Esophagus squamous epithelium (tissue), 5 donors: ENCODE measurements around the gene GYG1. TPM values are rescaled to one million over a fixed set of nuclear protein-coding genes. Genes with fewer than 3 reads are reported as not detected.

Source experiments
- DNase-seq: peaks from one replicate; lab custom pipeline; 2025; lab: John Stamatoyannopoulos, UW
- H3K27ac ChIP-seq, 4 donors: fragments of 200-600 bp; sonication (generic); one replicate each; pipeline ENCODE4 v1.5.1; 2016 to 2019; ENCODE audit warnings: mild to moderate bottlenecking in 1 of 4
- H3K27me3 ChIP-seq, 4 donors: fragments of 200-600 bp; sonication (generic); 1 replicate in 3 of 4; 2 replicates in 1 of 4; pipeline versions ENCODE4 v1.5.1 to v1.6.0; 2017 to 2021; ENCODE audit warnings: antibody characterized with exemption in 1 of 4
- H3K36me3 ChIP-seq, 3 donors: fragments of 200-600 bp; sonication (generic); one replicate each; pipeline ENCODE4 v1.5.1; 2016 to 2019
- H3K4me1 ChIP-seq, 3 donors: fragments of 200-600 bp; sonication (generic); one replicate each; pipeline ENCODE4 v1.5.1; 2017 to 2019
- H3K4me3 ChIP-seq, 4 donors: fragments of 200-600 bp; sonication (generic); 1 replicate in 3 of 4; 2 replicates in 1 of 4; pipeline ENCODE4 v1.5.1; 2016 to 2019; ENCODE audit warnings: mild to moderate bottlenecking in 2 of 4, moderate library complexity in 1 of 4
- H3K9me3 ChIP-seq, 3 donors: fragments of 200-600 bp; sonication (generic); one replicate each; pipeline ENCODE4 v1.5.1; 2016 to 2019
- CTCF ChIP-seq, 6 experiments: fragments of 450-650 bp in 4 of 6; fragments of 200-600 bp in 2 of 6; sonication (generic) in 2 of 6; IDR thresholded peaks; one replicate each; pipeline ENCODE4 v1.5.1; 2016 to 2019; ENCODE audit warnings: antibody characterized with exemption in 6 of 6, mild to moderate bottlenecking in 4 of 6, moderate library complexity in 4 of 6
- POLR2A ChIP-seq, 4 donors: fragments of 450-650 bp; IDR thresholded peaks; one replicate each; pipeline ENCODE4 v1.6.1; 2017; ENCODE audit warnings: antibody characterized with exemption in 4 of 4, mild to moderate bottlenecking in 4 of 4, moderate library complexity in 3 of 4
- WGBS, 2 donors: methylation state at CpG; one replicate each; pipeline ENCODE4 v1.1.5; 2018; 5-methylcytosine and 5-hydroxymethylcytosine counted together
- intact Hi-C: fragments of 100-400 bp; cut with DNase I; formaldehyde crosslinking; loops from one replicate; pipeline ENCODE4 v1.15.0; 2022
- total RNA-seq, 4 donors: library from RNA; depleted of rRNA; stranded (reverse); fragments of >200 nt; gene quantifications; one replicate each; pipeline ENCODE4 v1.1.0, GENCODE V29; 2016
- donor health status: DM: yes; HTN: yes; CAD: no.

GYG1 gene
- total RNA-seq, 4 donors from 2014 or later, result 16.6 to 55.5 (median 35.8) TPM

- Histone ChIP-seq H3K36me3 (peaks cover 0 to 42% (median 3%) of the 10 kb centered on the region in 3 donors), H3K4me1 (peaks cover 5 to 26% (median 16%) of the 10 kb centered on the region in 3 donors), H3K4me3 (no peak overlapping the region), H3K27me3 (no peaks in the 10 kb centered on the region), H3K9me3 (no peaks in the 10 kb centered on the region), H3K27ac (no peak overlapping the region)
- 100% methylated on average over 1 of the region's 1 CpG for WGBS, 2 donors
- no peak for DNase-seq
- intact Hi-C loops, result no loop called here
- TF ChIP-seq CTCF (IDR thresholded peaks at IDR 0.05), result no peak
- no peak for TF ChIP-seq POLR2A (IDR thresholded peaks at IDR 0.05)
These were observed 6.3 kb downstream of the GYG1 start for GRCh38 chr3:148997623-148998022.

DNA sequence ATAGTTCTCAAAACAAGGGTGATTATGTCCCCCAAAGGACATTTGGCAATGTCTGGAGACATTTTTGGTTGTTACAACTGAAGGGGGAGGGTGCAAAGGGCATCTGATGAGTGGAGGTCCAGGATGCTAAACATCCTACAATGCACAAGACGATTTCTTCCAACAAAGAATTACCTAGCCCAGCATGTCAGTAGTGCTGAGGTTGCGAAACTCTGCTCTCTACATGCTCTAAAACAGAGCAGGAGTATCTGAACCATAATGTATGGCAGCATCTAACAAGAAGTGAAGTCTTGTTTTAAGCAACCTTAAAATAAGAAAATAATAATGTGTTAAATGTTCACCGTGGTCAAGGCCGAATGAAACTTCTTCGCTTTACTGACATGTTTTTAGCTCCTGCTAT lies 7.0 kb downstream of the GYG1 start:
- Histone ChIP-seq H3K4me3 (no peak overlapping the region), H3K36me3 (peaks cover 0 to 42% (median 3%) of the 10 kb centered on the region in 3 donors), H3K4me1 (peaks cover 0 to 19% (median 12%) of the 10 kb centered on the region in 3 donors), H3K27ac (peak overlapping the region; percentile 3 to 30 (median 18)), H3K9me3 (no peaks in the 10 kb centered on the region), H3K27me3 (no peaks in the 10 kb centered on the region)
- DNase-seq, result no peak
- intact Hi-C loops, result no loop called here
- TF ChIP-seq POLR2A (IDR thresholded peaks at IDR 0.05) (no peak), CTCF (IDR thresholded peaks at IDR 0.05) (no peak)
- 72 to 80% methylated on average over 5 of the region's 5 CpGs for WGBS, 2 donors

GRCh38 chr3:148998715-148999423 lies 7.5 kb downstream of the GYG1 start:
- no peaks in the 10 kb centered on the region for H3K27me3 ChIP-seq
- intact Hi-C loops, result no loop called here
- H3K9me3 ChIP-seq, result no peaks in the 10 kb centered on the region
- no peak for TF ChIP-seq POLR2A (IDR thresholded peaks at IDR 0.05)
- TF ChIP-seq CTCF (IDR thresholded peaks at IDR 0.05), result no peak
- WGBS, 2 donors, result 16 to 32% methylated on average over 7 of the region's 7 CpGs
- H3K4me3 ChIP-seq, result no peak overlapping the region
- no peak for DNase-seq
- peak overlapping the region; percentile 3 to 30 (median 18) for H3K27ac ChIP-seq
- peaks cover 0 to 46% (median 3%) of the 10 kb centered on the region in 3 donors for H3K36me3 ChIP-seq
- H3K4me1 ChIP-seq, result peaks cover 0 to 16% (median 12%) of the 10 kb centered on the region in 3 donors

- no peak for TF ChIP-seq POLR2A (IDR thresholded peaks at IDR 0.05)
- no peak for TF ChIP-seq CTCF (IDR thresholded peaks at IDR 0.05)
- no peak for DNase-seq
- Histone ChIP-seq H3K4me3 (no peak overlapping the region), H3K9me3 (no peaks in the 10 kb centered on the region), H3K27ac (peak overlapping the region in 1 of 4 donors; percentile 10), H3K36me3 (peaks cover 0 to 41% (median 3%) of the 10 kb centered on the region in 3 donors), H3K4me1 (peaks cover 0 to 26% (median 12%) of the 10 kb centered on the region in 3 donors), H3K27me3 (no peaks in the 10 kb centered on the region)
- intact Hi-C loops, result no loop called here
- WGBS, 2 donors, result 68 to 70% methylated on average over 3 of the region's 3 CpGs
These were observed 8.5 kb downstream of the GYG1 start for GRCh38 chr3:148999806-149000205.

GRCh38 chr3:149000206-149000745 lies 8.9 kb downstream of the GYG1 start:
- Histone ChIP-seq H3K36me3 (peaks cover 0 to 37% (median 3%) of the 10 kb centered on the region in 3 donors), H3K4me3 (no peak overlapping the region), H3K9me3 (no peaks in the 10 kb centered on the region), H3K27me3 (no peaks in the 10 kb centered on the region), H3K27ac (no peak overlapping the region), H3K4me1 (peaks cover 0 to 27% (median 12%) of the 10 kb centered on the region in 3 donors)
- 39 to 40% methylated on average over 3 of the region's 3 CpGs for WGBS, 2 donors
- DNase-seq, result no peak
- TF ChIP-seq POLR2A (IDR thresholded peaks at IDR 0.05) (no peak), CTCF (IDR thresholded peaks at IDR 0.05) (no peak)
- intact Hi-C loops, result no loop called here
